ENCODE data around the gene IKZF5. TPM values are rescaled to one million over a fixed set of nuclear protein-coding genes. Genes with fewer than 3 reads are reported as not detected.

IKZF5 gene
- total RNA-seq, 1 donor = 4.6 TPM

DNA sequence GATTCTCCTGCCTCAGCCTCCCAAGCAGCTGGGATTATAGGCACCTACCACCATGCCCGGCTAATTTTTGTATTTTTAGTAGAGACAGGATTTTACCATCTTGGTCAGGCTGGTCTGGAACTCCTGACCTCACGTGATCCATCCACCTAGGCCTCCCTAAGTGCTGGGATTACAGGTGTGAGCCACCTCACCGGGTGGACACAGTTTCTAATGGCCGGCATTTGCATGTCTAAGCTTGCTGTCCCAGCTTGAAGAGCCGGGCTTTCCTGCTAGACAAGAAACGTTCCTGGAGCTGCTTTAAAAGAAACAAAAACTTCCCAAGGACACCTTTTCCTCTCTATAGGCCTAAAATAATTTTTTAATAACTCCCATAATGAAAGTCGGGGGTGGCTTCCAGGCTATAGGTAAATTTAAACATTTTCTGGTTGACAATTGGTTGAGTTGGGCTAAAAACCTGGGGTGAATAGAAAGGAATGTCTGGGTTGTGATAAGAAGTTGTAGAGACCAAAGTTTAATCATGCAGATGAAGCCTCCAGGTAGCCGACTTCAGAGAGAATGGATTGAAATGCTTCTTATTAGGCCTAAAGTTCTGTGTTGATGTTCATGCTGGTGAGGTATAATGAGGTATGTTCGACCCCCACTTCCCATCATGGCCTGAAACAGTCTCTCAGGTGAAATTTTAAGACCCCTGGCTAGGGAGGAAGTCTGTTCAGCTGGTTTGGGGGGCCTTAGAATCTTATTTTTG, 9.0 kb upstream of the IKZF5 start:
- DNase-seq (ENCODE audit: low read depth in 2 of 3, low spot score in 2 of 3) = no peak

DNA sequence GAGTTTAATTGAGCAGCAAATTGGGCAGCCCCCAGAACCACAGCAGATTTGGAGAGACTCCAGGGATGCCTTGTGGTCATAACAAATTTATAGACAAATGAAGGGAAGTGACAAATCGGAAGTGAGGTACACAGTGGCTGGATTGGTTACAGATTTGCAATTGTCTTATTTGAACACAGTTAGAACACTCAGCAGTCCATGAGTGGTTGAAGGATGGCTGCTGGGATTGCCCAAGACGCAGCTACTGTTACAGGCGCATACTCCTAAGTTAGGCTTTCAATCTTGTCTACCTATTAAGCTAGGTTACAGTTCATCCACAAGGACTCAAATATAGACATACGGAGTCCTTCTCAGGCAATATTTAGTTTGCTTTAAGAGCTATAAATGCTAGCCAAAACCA, 7.6 kb upstream of the IKZF5 start:
- no peak for DNase-seq (ENCODE audit: low read depth in 2 of 3, low spot score in 2 of 3)

DNA sequence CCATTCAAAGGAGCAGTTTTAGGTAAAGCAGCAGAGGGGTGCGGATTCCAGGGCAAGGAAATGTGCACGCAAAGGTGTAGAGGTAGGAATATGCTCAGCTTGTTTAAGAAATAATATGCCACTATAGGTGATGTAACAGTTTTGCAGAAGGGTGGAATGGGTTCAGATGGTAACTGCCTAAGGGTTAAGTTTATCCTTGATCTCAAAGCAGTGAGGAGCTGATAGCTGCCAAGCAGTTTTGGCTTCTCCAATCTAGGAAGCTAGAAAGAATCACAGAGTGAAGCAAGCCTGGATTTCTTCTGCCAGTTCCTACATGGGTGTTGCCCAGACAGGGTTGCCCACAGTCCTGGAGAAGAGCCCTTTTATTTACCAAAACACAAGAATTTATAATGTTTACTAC, 6.2 kb upstream of the IKZF5 start:
- no peak for DNase-seq (ENCODE audit: low read depth in 2 of 3, low spot score in 2 of 3)

DNA sequence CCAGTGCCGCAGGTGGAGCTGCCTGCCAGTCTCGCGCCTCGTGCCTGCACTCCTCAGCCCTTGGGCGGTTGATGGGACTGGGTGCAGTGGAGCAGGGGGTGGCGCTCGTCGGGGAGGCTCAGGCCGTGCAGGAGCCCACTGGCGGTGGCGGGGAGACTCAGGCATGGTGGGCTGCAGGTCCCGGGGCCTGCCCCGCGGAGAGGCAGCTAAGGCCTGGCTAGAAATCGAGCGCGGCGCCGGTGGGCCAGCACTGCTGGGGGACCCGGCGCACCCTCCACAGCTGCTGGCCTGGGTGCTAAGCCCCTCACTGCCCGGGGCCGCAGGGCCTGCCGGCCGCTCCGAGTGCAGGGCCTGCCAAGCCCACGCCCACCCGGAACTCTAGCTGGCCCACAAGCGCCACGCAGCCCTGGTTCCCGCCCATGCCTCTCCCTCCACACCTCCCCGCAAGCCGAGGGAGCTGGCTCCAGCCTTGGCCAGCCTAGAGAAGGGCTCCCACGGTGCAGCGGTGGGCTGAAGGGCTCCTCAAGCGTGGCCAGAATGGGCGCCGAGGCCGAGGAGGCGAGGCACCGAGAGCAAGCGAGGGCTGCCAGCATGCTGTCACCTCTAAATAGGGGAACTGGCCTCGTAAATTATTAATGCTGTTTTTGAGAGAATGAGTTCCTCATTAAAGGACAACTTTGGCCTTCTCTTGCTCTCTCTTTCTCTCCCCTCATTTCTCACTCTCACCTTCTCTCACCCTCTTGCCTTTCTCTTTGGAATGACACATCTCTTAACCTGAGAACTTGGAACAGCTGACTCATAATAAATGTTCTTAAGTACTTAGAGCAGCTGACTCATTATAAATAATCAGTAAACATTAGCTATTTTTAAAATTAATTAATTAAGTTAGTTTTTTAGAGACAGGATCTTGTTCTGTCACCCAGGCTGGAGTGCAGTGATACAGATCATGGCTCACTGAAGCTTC, 5.1 kb upstream of the IKZF5 start:
- no peak for DNase-seq (ENCODE audit: low read depth in 2 of 3, low spot score in 2 of 3)

DNA sequence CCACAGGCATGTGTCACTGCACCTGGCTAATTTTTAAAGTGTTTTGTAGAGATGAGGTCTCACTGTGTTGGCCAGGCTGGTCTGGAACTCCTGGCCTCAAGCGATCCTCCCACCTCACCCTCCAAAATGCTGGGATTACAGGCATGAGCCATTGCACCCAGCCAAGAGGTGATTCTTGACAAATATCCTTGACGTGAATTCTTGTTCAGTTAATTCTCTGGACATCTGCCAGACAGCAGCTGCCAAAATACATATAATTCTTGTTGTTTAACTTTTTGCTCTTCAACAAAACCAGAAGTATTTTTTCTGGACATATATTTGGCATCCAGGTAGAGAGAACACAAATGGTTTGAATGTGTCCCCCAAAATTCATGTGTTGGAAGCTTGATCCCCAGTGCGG, 3.4 kb upstream of the IKZF5 start:
- no peak for DNase-seq (ENCODE audit: low read depth in 2 of 3, low spot score in 2 of 3)

DNA sequence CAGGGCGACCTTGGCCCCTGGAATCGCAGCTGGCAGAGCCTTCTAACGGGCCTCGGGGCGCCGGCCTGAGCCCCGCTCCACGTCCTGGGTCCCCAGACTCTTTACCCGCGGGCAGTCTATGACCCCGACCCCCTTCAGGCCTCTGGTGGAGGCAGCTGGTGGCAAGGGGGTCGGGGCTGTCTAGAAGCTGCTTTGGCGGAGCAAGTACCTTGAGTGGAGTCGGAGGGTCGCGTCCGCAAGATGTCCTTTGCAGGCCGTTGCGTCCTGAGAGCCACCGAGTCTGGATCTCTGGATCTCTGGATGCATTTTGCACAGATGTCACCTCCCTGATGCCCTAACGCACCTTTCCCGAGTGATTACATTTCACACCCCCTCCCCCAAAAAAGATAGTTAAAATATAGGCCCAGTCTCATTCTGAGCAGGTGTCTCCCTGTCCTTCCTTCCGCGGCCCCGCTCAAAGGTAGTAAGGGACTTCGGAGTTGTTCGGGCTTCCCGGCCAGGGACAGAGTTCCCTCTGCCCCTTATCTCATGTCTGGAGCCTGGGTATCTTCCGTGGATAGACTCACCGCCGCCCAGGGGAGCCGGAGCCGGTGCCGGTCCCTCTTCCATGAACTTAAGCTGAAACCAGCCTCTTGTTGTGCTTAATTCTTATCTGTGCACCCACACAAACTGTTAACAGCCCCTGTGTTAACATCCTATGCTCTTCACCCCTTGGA, 668 bp upstream of the IKZF5 start:
- DNase-seq (ENCODE audit: low read depth in 2 of 3, low spot score in 2 of 3) = peak in 2 of 3 donors; percentile 10 to 12

DNA sequence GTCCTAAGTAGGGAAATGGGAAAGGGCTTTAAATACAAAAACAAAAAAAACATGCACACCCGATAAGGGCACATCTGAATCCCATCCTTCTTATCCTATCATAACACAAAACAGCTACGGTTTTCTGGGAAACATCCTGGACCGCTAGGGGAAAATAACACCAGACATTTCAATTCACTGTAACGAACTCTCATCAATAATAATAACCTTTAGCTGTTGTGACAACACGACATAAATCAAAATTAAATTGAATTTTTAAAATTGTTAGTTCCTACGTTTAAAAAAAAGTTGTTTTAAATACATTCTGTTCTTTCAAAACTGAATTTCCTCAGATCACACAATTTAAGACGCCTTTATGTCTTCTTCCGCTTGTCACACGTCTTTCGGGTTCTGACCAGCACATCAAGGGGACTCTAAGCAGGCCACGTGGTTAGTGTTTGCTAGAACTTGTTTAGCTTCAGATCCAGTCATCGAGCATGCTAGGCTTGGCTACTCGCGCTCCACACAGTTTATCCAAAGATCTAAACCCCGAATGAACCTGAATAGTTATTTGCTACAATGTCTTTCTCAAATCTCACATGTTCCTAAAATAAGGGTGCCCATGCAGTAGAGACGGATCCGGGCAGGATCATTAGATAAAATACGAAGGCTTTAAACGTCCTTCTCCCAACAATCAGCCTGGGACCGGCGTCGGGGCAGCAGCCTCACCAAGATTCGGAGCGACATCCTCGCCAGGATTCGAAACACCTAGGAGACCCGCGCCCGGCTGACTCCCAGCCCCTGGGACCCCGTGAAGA, 839 bp downstream of the IKZF5 start:
- DNase-seq (ENCODE audit: low read depth in 2 of 3, low spot score in 2 of 3) = peak; percentile 17 to 49 (median 35)

DNA sequence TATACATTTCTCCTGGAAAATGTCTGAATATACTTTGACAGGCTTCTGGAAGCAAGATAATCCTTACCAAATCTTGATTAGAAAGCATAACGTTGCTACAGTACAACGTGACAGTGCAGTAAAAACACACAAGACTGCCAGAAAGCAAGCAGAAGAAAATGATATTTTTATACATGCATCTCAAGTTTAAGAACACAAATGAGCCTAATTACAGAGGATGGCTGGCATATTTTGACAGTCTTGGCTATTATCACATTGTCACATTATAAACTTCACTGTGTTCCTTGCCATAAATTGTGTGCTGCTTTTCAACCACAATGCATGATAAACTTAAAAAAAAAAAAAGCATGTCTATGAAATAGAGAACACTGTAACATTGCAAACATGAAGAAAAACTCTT, 4.3 kb downstream of the IKZF5 start:
- no peak for DNase-seq (ENCODE audit: low read depth in 2 of 3, low spot score in 2 of 3)

DNA sequence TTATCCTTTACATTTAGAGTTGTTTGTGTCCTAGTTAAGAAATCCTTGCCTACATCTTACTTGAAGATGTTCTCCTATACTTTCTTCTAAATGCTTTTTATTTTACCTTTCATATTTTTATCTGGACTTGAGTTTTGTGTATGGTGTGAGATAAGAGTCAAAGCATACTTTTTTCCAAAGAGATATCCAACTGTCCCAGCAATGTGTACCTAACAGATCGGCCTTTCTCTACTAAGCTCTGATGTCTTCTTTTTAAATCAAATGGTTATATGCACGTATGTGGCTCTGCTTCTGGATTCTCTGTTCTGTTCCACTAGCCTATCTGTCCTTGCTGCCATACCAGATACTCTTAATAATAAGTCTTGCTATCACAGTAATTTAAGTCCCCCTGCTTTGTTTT, 7.2 kb downstream of the IKZF5 start:
- DNase-seq (ENCODE audit: low read depth in 2 of 3, low spot score in 2 of 3) = no peak

DNA sequence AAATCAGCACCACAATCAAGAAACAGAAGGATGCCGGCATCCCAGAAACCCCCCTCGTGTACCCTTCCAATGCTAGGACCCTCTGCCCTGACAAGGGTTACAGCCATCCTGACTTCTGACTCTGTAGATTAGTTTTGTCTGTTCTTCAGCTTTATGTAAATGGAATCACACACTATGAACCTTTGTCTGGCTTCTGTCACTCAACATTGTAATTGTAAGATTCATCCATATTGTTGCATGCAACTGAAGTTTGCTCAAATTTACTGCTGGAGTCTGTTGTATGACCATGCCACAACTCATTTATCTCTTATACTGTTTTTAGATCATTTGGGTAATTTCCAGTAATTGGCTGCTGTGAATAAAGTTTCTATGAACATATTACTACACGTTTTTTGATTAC, 8.4 kb downstream of the IKZF5 start:
- DNase-seq (ENCODE audit: low read depth in 2 of 3, low spot score in 2 of 3) = no peak

DNA sequence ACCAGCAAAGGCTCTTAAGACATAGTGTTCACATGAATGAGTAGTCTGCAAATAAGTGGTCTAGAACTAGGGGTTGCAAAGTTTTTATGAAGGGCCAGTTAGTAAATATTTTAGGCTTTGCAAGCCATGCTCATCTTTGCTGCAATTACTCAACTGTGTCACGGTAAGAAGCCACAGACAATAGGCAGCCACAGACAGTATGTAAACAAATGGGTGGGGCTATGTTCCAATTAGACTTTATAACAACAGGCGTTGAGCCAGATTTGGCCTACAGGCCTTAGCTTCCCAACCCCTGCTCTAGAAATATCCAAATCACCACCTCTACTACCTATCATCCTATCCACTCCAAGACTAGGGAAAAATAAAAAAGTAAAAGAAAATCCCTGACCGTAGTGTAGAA, 9.2 kb downstream of the IKZF5 start:
- DNase-seq (ENCODE audit: low read depth in 2 of 3, low spot score in 2 of 3) = no peak

DNA sequence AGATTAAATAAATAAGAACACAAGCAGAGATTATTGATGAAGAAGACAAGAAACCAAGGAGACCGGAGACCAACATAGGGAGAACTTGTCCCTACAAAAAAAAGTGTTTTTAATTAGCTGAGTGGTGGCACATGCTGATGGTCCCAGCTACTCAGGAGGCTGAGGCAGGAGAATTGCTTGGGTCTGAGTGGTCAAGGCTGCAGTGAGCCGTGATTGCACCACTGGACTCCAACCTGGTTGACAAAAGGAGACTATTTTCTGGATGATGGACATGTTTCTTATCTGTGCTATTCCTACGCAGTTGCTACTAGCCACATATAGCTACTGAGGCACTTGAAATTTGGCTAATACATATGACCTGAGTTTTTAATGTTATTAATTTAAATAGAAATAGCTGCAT, 9.7 kb downstream of the IKZF5 start:
- DNase-seq (ENCODE audit: low read depth in 2 of 3, low spot score in 2 of 3) = no peak

DNA sequence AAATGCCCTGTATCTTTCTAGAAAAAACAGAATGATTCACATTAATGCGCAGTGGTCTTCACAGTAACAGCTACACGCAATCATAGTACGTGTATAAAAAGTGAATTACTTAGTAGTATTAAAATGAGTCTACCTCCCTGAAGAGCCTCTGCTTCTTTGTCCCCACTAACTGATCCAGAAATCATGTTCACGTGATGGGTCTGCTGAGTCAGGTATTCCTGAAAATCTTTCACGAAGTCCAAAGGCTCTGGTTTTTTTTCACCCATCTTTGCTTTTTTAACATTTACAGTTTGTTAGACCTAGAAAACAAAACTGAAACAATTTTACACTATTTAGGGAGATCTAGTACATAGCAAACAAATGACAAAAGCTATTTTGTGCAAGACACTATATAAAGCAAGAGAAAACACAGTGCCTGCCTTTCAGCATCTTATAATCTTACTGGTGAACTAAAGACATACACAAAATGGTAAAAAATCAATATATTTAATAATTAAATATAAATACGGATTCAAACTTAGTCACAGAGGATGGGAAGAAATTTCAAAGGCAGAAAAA, 10.2 kb downstream of the IKZF5 start:
- no peak for DNase-seq (ENCODE audit: low read depth in 2 of 3, low spot score in 2 of 3)

DNA sequence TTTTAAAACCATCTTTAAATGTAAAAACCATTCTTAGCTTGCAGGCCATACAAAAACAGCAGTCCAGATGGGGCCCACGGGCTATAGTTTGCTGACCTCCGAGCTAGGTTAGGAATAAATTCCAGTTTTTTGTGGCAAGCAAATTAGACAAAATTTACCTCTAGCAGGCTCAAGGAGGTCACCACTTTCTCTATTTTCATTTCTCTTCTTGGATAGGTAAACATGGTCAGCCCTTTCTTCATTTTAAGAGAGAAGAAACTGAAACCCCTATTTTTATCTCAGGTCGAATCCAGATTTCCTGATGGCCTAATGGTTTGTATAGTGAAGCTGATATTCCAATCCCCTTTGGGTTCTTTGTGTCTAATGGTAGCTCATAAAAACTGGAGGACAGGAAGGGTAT, 10.7 kb downstream of the IKZF5 start:
- no peak for DNase-seq (ENCODE audit: low read depth in 2 of 3, low spot score in 2 of 3)

DNA sequence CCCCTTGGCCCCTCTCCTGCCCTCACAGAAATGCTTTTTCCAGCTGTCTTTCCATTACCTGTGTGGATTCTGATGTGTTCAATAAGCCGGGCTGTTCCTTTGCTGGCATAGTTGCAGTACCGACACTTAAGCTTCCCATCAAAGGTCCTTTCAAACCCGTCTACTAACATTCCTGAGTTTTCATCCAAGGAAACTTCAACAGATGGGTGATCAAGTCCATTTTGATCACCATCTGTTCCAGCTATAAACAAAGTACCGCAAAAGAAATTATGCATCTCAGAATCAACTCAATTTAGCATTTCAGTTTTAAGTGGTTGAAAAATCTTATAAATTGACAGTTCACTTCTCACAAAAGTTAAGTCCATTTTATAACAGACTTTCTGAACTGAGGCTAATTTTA, 12.7 kb downstream of the IKZF5 start:
- DNase-seq (ENCODE audit: low read depth in 2 of 3, low spot score in 2 of 3) = no peak

DNA sequence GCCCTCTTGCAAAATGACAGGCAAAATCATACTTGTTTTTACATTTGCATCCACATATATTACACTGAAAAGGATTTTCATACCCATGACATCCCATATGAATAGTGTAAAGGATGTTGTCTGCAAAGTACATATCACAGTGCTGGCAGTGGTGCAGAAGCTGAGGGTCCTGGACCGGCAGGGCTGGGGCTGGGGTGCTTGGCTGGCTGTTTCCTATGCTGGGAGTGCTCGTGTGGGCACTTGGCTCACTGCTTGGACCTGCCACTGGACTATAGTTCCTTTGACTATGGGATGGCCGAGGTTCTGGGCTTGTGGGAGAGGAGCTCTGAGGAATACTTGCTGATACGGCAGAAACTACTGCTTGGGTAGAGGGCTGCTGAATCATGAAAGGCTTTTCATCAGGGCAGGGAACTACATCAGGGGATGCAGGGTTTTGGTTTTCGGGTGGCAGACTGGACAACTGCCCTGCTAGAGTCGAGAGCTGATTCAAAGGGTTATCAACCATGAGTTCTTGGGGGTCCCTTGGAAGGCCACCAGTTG, 14.7 kb downstream of the IKZF5 start:
- DNase-seq (ENCODE audit: low read depth in 2 of 3, low spot score in 2 of 3) = no peak

DNA sequence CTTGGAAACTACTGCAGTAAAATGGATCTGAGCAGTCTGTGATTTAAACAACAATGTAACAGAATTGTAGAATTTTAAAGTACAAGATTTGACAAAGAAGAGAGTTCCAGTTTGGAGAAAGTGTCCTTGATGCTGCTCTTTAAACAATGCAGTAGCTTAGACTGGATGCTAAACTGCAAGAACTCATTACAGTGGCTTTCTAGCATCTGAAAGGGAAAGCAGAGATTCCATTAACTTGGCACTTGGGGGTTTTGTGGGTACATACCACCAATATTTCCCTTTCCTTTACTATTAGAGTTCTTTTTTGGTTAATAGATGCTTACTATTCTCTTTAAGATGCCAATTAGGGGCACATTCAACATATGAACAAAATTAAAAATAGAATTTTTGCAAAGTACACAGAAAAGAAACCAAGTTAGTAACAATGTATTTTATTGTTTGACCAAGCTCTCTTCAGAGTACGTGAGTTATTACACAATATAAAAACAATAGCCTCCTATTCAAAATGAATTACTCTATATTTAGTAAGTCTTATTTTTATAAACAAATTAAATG, 16.5 kb downstream of the IKZF5 start:
- DNase-seq (ENCODE audit: low read depth in 2 of 3, low spot score in 2 of 3) = no peak

DNA sequence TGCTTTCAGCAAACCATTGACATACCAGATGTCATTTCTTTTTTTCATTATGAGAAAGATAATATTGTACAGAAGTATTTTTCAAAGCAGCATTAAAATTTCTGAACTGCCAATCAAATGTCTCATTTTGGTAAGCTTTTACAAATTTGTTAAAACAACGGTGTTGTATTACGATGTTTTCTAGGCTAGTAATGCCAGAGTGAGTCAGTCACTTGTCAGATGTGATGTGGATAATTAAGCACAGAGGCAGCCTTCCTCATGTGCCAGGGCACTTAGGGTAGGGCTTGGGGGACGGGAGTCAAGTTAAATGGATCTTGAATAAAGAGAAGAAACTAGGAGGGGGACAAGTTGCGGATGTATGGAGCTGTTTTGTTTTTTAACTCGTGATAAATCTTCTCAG, 18.3 kb downstream of the IKZF5 start:
- DNase-seq (ENCODE audit: low read depth in 2 of 3, low spot score in 2 of 3) = no peak

DNA sequence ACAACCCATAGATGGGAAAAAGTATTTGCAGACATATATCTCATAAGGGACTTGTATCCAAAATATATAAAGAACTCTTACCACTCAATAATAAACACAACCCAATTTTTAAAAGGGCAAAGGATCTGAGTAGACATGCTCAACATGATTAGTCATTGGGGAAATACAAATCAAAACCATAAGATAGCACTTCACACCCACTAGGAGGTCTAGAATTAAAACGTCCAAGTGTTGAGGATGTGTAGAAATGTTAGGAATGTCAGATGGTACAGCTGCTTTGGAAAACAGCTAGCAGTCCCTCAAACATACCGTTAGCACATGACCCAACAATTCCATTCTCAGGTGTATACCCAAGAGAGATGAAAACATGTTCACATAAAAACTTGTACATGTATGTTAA, 20.1 kb downstream of the IKZF5 start:
- DNase-seq (ENCODE audit: low read depth in 2 of 3, low spot score in 2 of 3) = no peak

DNA sequence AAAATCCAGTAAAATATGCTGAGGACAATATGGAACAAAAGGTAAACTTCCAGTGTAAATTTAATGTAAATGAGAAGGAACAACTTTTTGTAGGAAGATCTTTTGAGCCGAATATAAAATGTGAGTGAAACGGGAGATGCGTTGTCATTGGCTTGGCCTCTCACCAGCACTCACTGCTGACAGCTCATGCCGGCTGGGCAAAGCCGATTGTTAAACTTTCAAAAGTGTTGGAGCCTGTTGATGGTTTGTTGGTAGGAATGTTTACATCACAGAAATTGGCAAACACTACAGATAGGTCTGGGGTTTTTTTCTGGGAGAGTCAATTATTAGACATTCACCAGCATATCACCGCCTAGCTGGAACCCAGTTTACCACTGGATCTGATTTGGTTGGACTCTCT, 22.3 kb downstream of the IKZF5 start:
- no peak for DNase-seq (ENCODE audit: low read depth in 2 of 3, low spot score in 2 of 3)

Data from hematopoietic multipotent progenitor cell (in vitro differentiated cells).